ENCODE results near the gene DNAH14. TPM values are rescaled to one million over a fixed set of nuclear protein-coding genes. Genes with fewer than 3 reads are reported as not detected.

DNAH14 gene
- total and polyA plus RNA-seq, 2 of the 4 experiments (the other 2 are of a cell fraction) = 2.7 to 3.6 TPM

- CTCF ChIA-PET = interaction anchor here (0.6 kb wide), 1 partner anchor 12 kb away, joined by 4 read pairs; no protein-coding TSS in a partner anchor
Observed at GRCh38 chr1:225389843-225390242, 460.4 kb downstream of the DNAH14 start.

More at GRCh38 chr1:225389843-225390242, 460.4 kb downstream of the DNAH14 start:
- Histone ChIP-seq H4K8ac (ENCODE audit: low read depth in 2 of 2, low read length in 2 of 2) (no peak overlapping the region), H2AK9ac (replicated peaks; ENCODE audit: low read depth, low read length, poor library complexity) (peak overlapping the region; percentile 19), H2BK15ac (ENCODE audit: low read depth, low read length) (no peak overlapping the region), H3K4me3 (ENCODE audit: insufficient read depth, low read depth, low read length) (no peak overlapping the region), H3K4me2 (ENCODE audit: low read depth, low read length) (no peak overlapping the region), H3K56ac (ENCODE audit: extremely low read depth, insufficient read depth, low read length) (no peak overlapping the region), H4K91ac (ENCODE audit: insufficient read depth, low read depth, low read length) (no peak overlapping the region), H3K9ac (ENCODE audit: low read depth, low read length) (no peak overlapping the region), H4K20me1 (ENCODE audit: insufficient read depth, low read length) (no peaks in the 10 kb centered on the region), H3K4ac (ENCODE audit: low read depth, low read length) (no peak overlapping the region), H3K23ac (ENCODE audit: low read depth, low read length) (no peak overlapping the region), H3K14ac (replicated peaks; ENCODE audit: low read depth, low read length) (no peak overlapping the region), H3K27ac (ENCODE audit: insufficient read depth, low read length) (no peak overlapping the region), H3K79me1 (ENCODE audit: low read depth in 1 of 2, low read length in 2 of 2) (no peaks in the 10 kb centered on the region), H3K9me1 (ENCODE audit: insufficient read depth, low read length) (no peaks in the 10 kb centered on the region), H4K5ac (ENCODE audit: low read depth, low read length) (no peak overlapping the region), H2BK120ac (ENCODE audit: low read depth, low read length) (no peak overlapping the region), H2AK5ac (ENCODE audit: low read depth, low read length) (no peak overlapping the region), H3K4me1 (ENCODE audit: control insufficient read depth, insufficient read depth, low read length) (no peaks in the 10 kb centered on the region), H2BK20ac (ENCODE audit: low read depth, low read length) (no peak overlapping the region), H3K18ac (ENCODE audit: low read depth, low read length) (no peak overlapping the region), H3K36me3 (ENCODE audit: control insufficient read depth, insufficient read depth, low read length) (no peaks in the 10 kb centered on the region), H3K27me3 (ENCODE audit: control insufficient read depth, insufficient read depth, low read length) (no peaks in the 10 kb centered on the region), H2BK5ac (ENCODE audit: low read depth, low read length, poor library complexity, severe bottlenecking) (no peak overlapping the region), H2AFZ (replicated peaks; ENCODE audit: low read length, poor library complexity) (no peak overlapping the region), H3K9me3 (ENCODE audit: control insufficient read depth, insufficient read depth, low read length) (no peaks in the 10 kb centered on the region)
- 67% methylated on average over 2 of the region's 4 CpGs; no CpG with 5 or more reads in 1 of the 2 experiments for WGBS, 2 experiments (ENCODE audit: extremely low coverage in 2 of 2, insufficient read length in 1 of 2)
- ATAC-seq (ENCODE audit: low read depth) = no peak
- dilution Hi-C loops (cut with HindIII; ENCODE audit: low sequenced_read_pairs, unreplicated experiment) (no loop called here), in situ Hi-C loops (cut with MboI; ENCODE audit: low sequenced_read_pairs) (no loop called here), intact Hi-C loops (cut with micrococcal nuclease) (no loop called here)
- no peak for DNase-seq
- POLR2A ChIA-PET (ENCODE audit: unreplicated experiment) = no interaction called here
- BruUV-seq (replicated peaks) = no TSS peak
- TF ChIP-seq NFE2L2 (IDR thresholded peaks at IDR 0.05; ENCODE audit: low read depth, low read length) = no peak
- TF ChIP-seq BHLHE40 (IDR thresholded peaks at IDR 0.05; ENCODE audit: low read depth, low read length) = no peak
- no peak for TF ChIP-seq MAFK (IDR thresholded peaks at IDR 0.05; ENCODE audit: low read depth, low read length)
- TF ChIP-seq SMC3 (IDR thresholded peaks at IDR 0.05; ENCODE audit: low read depth, low read length) = no peak
- TF ChIP-seq MXI1 (IDR thresholded peaks at IDR 0.05; ENCODE audit: borderline replicate concordance, low read depth, low read length) = no peak
- no peak for TF ChIP-seq RFX5 (IDR thresholded peaks at IDR 0.05; ENCODE audit: low read depth, low read length)
- TF ChIP-seq CEBPB (IDR thresholded peaks at IDR 0.05; ENCODE audit: low read depth, low read length) = no peak
- no peak for TF ChIP-seq ELK1 (IDR thresholded peaks at IDR 0.05; ENCODE audit: borderline replicate concordance, low read depth, low read length)
- no peak for TF ChIP-seq POLR2A (IDR thresholded peaks at IDR 0.05; ENCODE audit: low read depth, low read length)
- no peak for TF ChIP-seq CHD1 (IDR thresholded peaks at IDR 0.05; ENCODE audit: low read depth, low read length)
- no peak for TF ChIP-seq USF2 (IDR thresholded peaks at IDR 0.05; ENCODE audit: low read depth, low read length)
- TF ChIP-seq CTCF (conservative IDR thresholded peaks at IDR 0.05; ENCODE audit: low read depth, low read length) = no peak
- TF ChIP-seq RAD21 (IDR thresholded peaks at IDR 0.05; ENCODE audit: low read length) = no peak
- TF ChIP-seq MAZ (IDR thresholded peaks at IDR 0.05; ENCODE audit: borderline replicate concordance, low read depth, low read length) = no peak
- TF ChIP-seq FOS (IDR thresholded peaks at IDR 0.05; ENCODE audit: low read depth, low read length) = no peak
- no peak for TF ChIP-seq RCOR1 (IDR thresholded peaks at IDR 0.05; ENCODE audit: insufficient replicate concordance, low read length)

Measured in IMR-90 (cell line).